HG03442 (cell line): Measurements from ENCODE around the gene ORC2.
A peak's percentile ranks its signal among the peaks of the same experiment; 100 is the strongest.
"Not testable (repeated sequence)": the region's sequence is repeated elsewhere in the genome, so short reads cannot be mapped to it uniquely, and the experiment has no call there.

Experiments used
- ATAC-seq: cut with Tn5 transposase; IDR thresholded peaks from one replicate; pipeline ENCODE4 v1.9.1; 2021; ENCODE audit warnings: mild to moderate bottlenecking, moderate library complexity; ENCODE audit not compliant: unreplicated experiment

The ORC2 gene

GRCh38 chr2:200939832-200940231, 23.6 kb downstream of the ORC2 start:
- ATAC-seq, result no peak

GRCh38 chr2:200930947-200931626, 32.4 kb downstream of the ORC2 start:
- ATAC-seq, result no peak

DNA sequence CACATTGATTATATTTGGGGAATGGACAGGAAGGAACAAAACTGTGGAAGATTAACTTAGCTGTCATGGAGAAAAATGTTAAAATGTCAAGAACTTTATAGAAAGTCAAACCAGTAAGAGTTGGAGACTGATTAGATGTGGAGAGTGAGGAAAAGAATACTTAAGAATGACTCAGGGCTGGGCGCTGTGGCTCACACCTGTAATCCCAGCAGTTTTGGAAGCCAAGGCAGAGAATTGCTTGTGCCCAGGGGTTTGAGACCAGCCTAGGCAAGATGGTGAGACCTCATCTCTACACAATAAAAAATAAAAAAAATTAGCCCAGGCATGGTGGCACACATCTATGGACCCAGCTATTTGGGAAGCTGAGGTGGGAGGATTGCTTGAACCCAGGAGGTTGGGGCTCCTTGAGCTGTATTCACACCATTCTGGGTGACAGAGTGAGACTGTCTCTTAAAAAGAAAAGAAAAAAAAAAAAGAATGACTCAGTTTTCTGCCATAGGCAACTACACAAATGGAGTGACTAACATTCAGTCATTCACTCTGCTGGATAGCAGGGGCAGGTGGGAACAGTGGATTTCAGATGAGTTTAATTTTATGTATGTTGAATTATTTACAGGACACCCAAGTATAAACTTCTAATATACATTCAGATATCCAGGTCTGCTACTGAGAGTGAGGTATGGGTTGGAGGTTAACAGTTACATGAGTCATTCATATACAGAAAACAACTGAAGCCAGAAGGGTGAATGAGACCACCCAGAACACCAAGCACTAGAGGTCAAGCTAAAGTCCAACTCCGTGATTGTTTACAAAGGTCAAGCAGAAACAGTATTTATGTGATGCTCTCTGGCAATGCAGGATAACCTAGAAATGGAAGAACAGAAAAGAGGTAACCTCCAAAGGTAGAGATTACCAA, 33.9 kb downstream of the ORC2 start:
- ATAC-seq, result no peak

DNA sequence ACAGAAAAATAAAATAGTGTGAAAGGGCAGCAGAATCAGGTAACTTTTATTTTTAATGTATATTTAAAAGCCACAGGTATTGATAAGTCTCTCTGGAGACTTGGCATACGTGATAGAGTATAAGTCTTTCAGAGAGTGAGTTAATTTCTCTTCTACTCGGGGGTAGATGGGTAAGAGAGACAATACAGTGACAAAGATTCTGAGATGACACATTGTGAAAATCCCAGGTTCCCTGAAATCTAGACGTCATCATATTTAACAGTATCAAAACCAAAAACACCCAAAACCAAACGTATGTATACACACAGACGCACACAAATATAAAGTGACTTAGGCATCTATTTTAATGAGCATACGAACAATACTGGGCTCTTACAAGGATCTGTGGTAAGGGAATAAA, 41.0 kb downstream of the ORC2 start:
- ATAC-seq, result no peak

DNA sequence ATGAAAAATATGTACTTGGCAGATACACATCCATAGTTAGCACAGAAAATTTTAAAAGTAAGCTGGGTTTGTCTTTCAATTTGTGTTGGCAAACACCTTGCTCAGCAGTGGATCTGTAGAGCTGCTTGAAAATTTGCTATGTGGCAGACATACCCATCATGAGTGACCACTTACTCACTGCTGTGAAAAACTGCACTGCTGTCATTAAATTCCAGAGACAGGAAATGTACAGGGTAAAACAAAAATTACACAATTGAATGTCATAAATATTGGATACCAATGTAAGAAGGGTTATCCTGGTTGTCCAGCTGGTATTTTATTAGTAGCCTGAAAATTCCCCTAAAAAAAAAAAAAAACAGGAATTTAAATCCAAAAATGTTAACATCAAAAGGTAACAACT, 49.8 kb downstream of the ORC2 start:
- no peak for ATAC-seq

GRCh38 chr2:200909958-200910357, 53.5 kb downstream of the ORC2 start:
- ATAC-seq, result no peak

DNA sequence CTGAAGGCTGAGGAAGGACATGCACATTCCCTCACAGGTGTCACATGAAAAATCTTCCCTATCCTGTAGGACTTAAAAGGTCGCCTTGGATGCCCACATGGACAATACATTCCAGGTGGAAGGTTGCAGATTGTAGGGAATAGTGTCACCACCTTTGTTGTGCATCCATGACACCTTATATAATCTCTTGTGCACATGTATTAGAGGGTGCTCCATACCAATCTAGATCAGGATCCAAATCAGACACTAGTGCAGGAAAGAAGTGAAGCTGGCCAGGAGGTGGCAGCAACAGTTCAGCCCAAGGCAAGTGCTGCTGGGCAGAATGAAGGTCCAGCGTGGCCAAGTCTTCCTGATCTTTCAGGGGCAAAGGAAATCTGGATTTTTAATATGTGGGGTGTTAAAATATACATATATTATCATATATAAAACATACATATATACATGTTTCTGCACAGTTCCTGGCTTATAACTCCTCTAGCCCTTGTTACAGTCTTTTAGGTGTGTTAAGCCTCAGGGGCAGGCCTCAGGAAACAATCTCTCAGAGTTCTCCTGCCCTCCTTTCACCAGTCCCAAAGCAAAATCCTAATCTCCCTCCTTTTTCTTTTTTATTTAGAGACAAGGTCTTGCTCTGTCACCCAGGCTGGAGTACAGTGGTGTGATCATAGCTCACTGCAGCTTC, 57.7 kb downstream of the ORC2 start:
- ATAC-seq, result no peak

DNA sequence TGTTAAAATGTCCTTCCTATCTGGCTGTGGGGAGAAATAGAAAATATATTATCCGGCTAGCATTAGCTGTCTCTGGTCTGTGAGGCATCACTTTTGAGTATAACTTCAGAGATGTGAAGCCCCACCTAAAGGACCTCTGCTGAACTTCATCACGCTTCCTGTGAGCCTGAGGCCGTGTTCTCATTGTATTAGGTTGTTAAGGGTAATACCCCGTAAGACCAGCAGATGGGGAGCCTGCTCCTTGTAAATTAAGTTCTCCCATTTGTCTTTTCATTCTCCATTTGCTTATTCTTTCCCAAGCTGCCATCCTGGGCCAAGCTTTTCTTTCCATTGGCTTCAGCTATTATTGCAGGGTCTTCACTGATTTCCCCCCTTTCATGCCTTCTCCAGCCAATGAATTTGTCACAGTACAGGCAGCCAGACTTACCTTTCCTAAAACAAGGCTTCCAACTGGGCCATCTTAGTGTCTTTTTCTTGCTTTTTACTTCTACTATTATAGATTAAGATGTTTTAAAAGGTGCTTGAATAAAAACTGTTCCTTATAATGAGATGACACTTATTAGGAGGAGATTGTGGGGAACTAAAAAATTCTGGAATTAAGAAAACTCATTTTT, 61.9 kb downstream of the ORC2 start:
- ATAC-seq, result peak; percentile 99

DNA sequence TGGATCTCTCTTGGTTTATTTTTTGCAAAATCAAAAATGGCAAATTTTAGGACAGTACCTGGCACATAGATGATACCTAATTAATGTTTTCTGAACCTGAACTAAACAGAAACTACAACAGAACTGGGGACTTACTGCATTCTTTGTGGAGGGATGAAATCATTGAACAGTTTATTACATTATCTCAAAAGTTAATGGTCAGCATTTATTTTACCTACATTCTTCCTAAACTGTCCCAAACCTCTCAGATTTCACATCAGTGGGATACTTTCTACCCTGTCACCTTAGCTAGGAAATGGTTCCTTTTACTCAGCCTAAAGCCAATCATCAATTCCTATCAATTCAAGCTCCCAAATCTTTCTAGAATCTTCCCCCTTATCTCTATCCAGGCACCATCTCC, 64.0 kb downstream of the ORC2 start:
- ATAC-seq, result no peak

DNA sequence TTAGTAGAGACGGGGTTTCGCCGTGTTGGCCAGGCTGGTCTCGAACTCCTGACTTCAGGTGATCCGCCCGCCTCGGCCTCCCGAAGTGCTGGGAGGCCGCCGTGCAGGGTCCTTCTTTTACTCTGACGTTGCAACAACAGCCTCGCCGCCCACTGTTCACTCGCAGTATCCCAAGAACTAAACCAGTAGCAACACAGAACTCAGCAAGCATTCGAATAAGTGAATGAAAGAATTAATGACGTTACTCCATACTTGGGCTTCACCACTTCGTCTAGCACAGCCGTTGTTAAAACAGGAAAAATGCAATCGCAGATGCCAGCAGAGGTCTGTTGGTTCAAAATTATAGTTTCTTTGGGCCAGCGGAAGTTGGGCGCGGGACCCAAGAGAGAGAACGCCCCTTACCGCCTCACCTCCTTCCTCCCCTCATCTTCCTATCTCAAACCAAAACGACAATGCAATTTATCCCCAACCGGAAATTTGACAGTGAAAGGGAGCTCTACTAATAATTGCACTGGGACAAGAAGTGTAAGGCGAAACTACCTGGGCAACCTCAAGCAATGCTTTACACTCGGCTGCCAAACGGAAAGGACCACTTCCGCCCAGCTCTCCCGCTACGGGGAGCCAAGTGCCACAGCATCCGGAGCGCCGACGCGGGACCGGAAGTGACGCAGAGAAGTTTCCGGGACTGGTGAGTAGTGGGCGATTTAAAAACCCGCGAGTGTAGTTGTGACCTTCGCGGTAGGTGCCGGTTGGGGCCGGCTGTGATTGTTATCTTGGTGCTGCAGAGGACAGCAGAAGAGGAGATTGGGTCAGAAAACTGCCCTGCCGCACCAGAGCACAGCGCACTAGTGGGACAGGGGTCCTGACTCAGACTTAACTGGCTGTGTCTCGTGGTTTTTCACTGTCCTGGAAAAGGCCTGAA, 74.5 kb downstream of the ORC2 start, which contains the start of the genes NIF3L1 and PPIL3:
TSS of gene NIF3L1 (plus strand) at position 668 of the 922 bp plus-strand sequence. CDS start 2,573 bp downstream, outside the sequence.
TSS of gene PPIL3 (minus strand) at position 374 of the 922 bp plus-strand sequence. CDS start 1,462 bp downstream, outside the sequence.
- ATAC-seq, result peak; percentile 93

DNA sequence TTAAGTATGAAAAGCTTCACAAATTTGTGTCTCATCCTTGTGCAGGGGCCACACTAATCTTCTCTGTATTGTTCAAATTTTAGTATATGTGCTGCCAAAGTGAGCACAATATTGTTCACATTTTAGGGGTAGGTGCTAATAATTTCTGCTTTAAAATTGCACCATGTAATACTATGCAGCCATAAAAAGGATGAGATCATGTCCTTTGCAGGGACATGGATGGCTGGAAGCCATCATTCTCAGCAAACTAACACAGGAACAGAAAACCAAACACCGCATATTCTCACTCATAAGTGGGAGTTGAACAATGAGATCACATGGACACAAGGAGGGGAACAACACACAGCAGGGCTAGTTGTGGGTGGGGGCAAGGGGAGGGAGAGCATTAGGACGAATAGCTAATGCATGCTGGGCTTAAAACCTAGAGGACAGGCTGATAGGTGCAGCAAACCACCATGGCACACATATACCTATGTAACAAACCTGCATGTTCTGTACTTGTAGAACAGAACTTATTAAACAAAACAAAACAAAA, 81.7 kb downstream of the ORC2 start:
- not testable (repeated sequence) for ATAC-seq

- no peak for ATAC-seq
Measured at GRCh38 chr2:200878289-200878880, 85.1 kb downstream of the ORC2 start.

GRCh38 chr2:200877443-200877842, 86.0 kb downstream of the ORC2 start:
- no peak for ATAC-seq

DNA sequence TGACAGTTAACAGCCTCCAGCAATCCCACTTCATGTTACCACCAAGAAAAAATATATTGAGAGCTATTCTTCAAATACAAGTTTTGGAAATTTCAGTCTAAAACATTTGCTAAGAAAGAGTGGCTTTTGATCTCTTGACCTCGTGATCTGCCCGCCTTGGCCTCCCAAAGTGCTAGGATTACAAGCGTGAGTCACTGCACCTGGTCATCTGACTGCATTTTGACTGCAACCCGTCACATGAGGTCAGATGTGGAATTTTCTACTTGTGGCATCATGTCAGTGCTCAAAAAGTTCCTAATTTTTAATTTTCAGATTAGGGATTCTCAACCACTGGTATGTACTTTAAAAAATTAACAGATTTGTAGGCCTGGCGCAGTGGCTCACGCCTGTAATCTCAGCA, 89.9 kb downstream of the ORC2 start:
- no peak for ATAC-seq

- no peak for ATAC-seq
Measured at GRCh38 chr2:200871151-200871550, 92.3 kb downstream of the ORC2 start.

GRCh38 chr2:200869014-200869413, 94.4 kb downstream of the ORC2 start:
- no peak for ATAC-seq

DNA sequence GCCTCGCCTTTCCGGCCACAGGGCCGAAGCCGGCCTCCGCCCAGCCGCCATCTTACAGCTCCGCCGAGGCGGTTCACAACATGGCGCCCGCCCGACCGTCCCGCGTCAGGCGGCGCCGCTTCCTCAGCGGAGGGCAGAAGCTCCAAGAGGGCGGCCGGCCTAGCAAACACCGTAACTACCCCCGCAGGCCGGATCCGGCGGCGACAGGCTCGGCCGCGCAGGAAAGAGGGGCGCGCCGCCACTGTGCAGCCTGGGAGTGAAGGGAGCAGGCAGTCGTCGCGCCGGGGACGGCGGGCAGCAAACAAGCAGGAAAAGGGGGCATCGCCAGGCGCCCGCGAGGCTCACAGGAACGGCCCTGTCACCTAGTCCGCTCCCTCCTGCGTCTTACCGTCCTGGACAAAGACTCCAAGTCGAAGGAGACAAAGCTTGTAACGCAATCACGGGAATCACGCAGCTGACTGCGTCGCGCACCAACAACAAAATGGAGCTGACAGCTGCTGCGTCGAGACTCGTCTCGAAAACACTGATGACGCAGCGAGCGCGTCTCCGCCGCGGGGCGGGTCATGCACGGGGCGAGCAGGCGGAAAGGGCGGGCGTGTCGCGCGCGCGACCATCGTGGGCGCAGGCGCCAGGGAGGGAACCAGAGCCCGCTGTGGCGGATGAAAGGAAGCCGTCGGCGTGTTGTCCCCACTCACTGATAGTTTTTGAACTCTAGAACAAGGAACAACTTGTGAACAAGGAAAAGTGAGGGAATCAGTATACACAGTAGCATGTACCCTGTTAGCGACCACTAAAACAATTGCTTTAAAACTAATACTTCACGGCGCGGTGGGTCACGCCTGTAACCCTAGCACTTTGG, 99.1 kb downstream of the ORC2 start, which contains the start of gene CLK1:
TSS of gene CLK1 (minus strand) at position 483 of the 859 bp plus-strand sequence. CDS start 2,796 bp downstream, outside the sequence.
- peak; percentile 76 for ATAC-seq

DNA sequence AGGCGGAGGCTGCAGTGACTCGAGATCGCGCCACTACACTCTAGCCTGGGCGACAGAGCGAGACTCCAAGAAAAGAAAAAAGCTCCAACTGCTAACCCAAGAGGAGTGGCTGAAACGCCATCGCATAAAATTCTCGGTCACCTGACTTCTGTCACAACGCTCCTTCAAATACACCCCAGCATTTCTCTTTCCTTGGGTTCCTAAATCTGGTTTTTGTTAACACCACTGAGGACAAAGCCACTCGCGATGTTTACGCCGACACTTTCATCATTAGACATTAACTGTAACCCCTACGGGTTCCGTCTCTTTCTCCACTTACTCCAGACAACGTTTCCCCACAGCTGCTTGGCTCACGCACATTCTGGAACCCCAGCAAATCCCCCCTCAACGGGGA, 99.7 kb downstream of the ORC2 start:
- peak; percentile 2 for ATAC-seq
